CD14-positive monocyte (primary cell): Measurements from ENCODE around the gene AMPH. TPM values are rescaled to one million over a fixed set of nuclear protein-coding genes. Genes with fewer than 3 reads are reported as not detected.

Source experiments
- DNase-seq, 3 donors: peaks; one replicate each; pipeline ENCODE4 v3.0.0-alpha.2; 2011 to 2022
- H2AFZ ChIP-seq: 2 replicates; pipeline ENCODE4 v1.6.0; 2012; ENCODE audit warnings: mild to moderate bottlenecking, low read depth, low read length, inconsistent platforms; ENCODE audit not compliant: insufficient read depth, poor library complexity, severe bottlenecking
- H3K27ac ChIP-seq, 2 donors: 1 replicate in 1 of 2; 2 replicates in 1 of 2; pipeline ENCODE4 v1.5.1; 2012 to 2013; ENCODE audit warnings: low read length in 2 of 2, control low read depth in 1 of 2, inconsistent platforms in 1 of 2, low read depth in 1 of 2, mild to moderate bottlenecking in 1 of 2
- H3K27me3 ChIP-seq, 2 donors: one replicate each; pipeline versions ENCODE4 v1.6.0 to v1.6.1; 2011 to 2013; ENCODE audit warnings: low read length in 2 of 2; ENCODE audit not compliant: control insufficient read depth in 2 of 2, insufficient read depth in 2 of 2
- H3K36me3 ChIP-seq, 2 donors: replicated peaks in 1 of 2; 1 replicate in 1 of 2; 2 replicates in 1 of 2; pipeline versions ENCODE4 v1.5.1 to v1.6.1; 2012 to 2013; ENCODE audit warnings: low read length in 2 of 2, control low read depth in 1 of 2, inconsistent platforms in 1 of 2, mild to moderate bottlenecking in 1 of 2; ENCODE audit not compliant: insufficient read depth in 2 of 2, control insufficient read depth in 1 of 2
- H3K4me1 ChIP-seq, 2 donors: 1 replicate in 1 of 2; 2 replicates in 1 of 2; pipeline versions ENCODE4 v1.5.1 to v1.6.1; 2012 to 2013; ENCODE audit warnings: low read length in 2 of 2, control low read depth in 1 of 2, inconsistent platforms in 1 of 2, mild to moderate bottlenecking in 1 of 2, moderate library complexity in 1 of 2; ENCODE audit not compliant: insufficient read depth in 2 of 2, control insufficient read depth in 1 of 2
- H3K4me2 ChIP-seq: replicated peaks from 2 replicates; pipeline ENCODE3; 2012; ENCODE audit warnings: low read length, moderate library complexity, mild to moderate bottlenecking; ENCODE audit not compliant: poor library complexity, severe bottlenecking; ENCODE audit errors: extremely low read depth
- H3K4me3 ChIP-seq, 3 experiments: fragments of 200-600 bp in 1 of 3; sonication (generic) in 1 of 3; replicated peaks in 1 of 3; 1 replicate in 2 of 3; 2 replicates in 1 of 3; pipeline ENCODE4 v1.5.1; 2011 to 2013; ENCODE audit warnings: low read length in 3 of 3, mild to moderate bottlenecking in 3 of 3, control low read depth in 2 of 3, low read depth in 2 of 3, inconsistent platforms in 1 of 3, moderate library complexity in 1 of 3
- H3K79me2 ChIP-seq: 2 replicates; pipeline ENCODE4 v1.6.0; 2012; ENCODE audit warnings: mild to moderate bottlenecking, control low read depth, inconsistent platforms, low read length, moderate library complexity; ENCODE audit not compliant: insufficient read depth
- H3K9ac ChIP-seq: 2 replicates; pipeline ENCODE4 v1.6.0; 2017; ENCODE audit warnings: low read length, mild to moderate bottlenecking; ENCODE audit not compliant: insufficient read depth, poor library complexity, severe bottlenecking
- H3K9me3 ChIP-seq, 2 donors: replicated peaks in 1 of 2; 1 replicate in 1 of 2; 2 replicates in 1 of 2; pipeline versions ENCODE4 v1.5.1 to v1.6.1; 2012 to 2013; ENCODE audit warnings: low read length in 2 of 2, control low read depth in 1 of 2; ENCODE audit not compliant: control insufficient read depth in 1 of 2, insufficient read depth in 1 of 2
- H4K20me1 ChIP-seq: 2 replicates; pipeline ENCODE4 v1.6.0; 2012; ENCODE audit warnings: mild to moderate bottlenecking, low read length, control low read depth, moderate library complexity; ENCODE audit not compliant: insufficient read depth
- H3K27ac Mint-ChIP-seq, 7 donors: one replicate each; pipeline ENCODE4 v1.8.0; 2020; ENCODE audit warnings: mild to moderate bottlenecking in 7 of 7, mixed read lengths in 7 of 7, moderate library complexity in 6 of 7, inconsistent platforms in 2 of 7
- H3K27me3 Mint-ChIP-seq, 3 donors: one replicate each; pipeline ENCODE4 v1.8.0; 2021 to 2022; ENCODE audit warnings: low read depth in 3 of 3, mild to moderate bottlenecking in 3 of 3, mixed read lengths in 3 of 3, moderate library complexity in 3 of 3, inconsistent platforms in 1 of 3
- H3K36me3 Mint-ChIP-seq, 2 donors: one replicate each; pipeline ENCODE4 v1.8.0; 2020; ENCODE audit warnings: mixed read lengths in 2 of 2, inconsistent platforms in 1 of 2, mild to moderate bottlenecking in 1 of 2
- H3K4me1 Mint-ChIP-seq: one replicate; pipeline ENCODE4 v1.8.0; 2020; ENCODE audit warnings: mild to moderate bottlenecking, mixed read lengths
- H3K4me3 Mint-ChIP-seq, 2 donors: one replicate each; pipeline ENCODE4 v1.8.0; 2020; ENCODE audit warnings: mild to moderate bottlenecking in 2 of 2, mixed read lengths in 2 of 2, moderate library complexity in 1 of 2
- H3K9me3 Mint-ChIP-seq, 7 donors: one replicate each; pipeline ENCODE4 v1.8.0; 2020 to 2022; ENCODE audit warnings: mixed read lengths in 7 of 7, mild to moderate bottlenecking in 6 of 7, moderate library complexity in 6 of 7, inconsistent platforms in 2 of 7
- CTCF ChIP-seq: fragments of 200-600 bp; IDR thresholded peaks from one replicate; pipeline ENCODE4 v1.8.0; 2022; ENCODE audit warnings: antibody characterized with exemption, mild to moderate bottlenecking
- WGBS: methylation state at CpG from one replicate; pipeline ENCODE4 v1.1.5; 2013; ENCODE audit warnings: missing lambda C conversion rate; ENCODE audit not compliant: insufficient coverage; 5-methylcytosine and 5-hydroxymethylcytosine counted together
- intact Hi-C, 2 donors: fragments of 100-400 bp; cut with micrococcal nuclease; formaldehyde crosslinking; loops; one replicate each; pipeline versions ENCODE4 v1.15.0 to v1.15.1; 2023
- polyA plus RNA-seq, 3 donors: library from polyadenylated mRNA; depleted of rRNA in 1 of 3; unstranded in 2 of 3; stranded (reverse) in 1 of 3; fragments of 300-500 nt in 2 of 3; fragments of >200 nt in 1 of 3; fragmentation: Illumina TruSeq in 2 of 3; gene quantifications; 1 replicate in 2 of 3; 2 replicates in 1 of 3; pipeline ENCODE4 v1.2.3, GENCODE V29; 2012 to 2021

Gene AMPH
- polyA plus RNA-seq, 3 donors: 0.61 to 0.96 (median 0.67) TPM

DNA sequence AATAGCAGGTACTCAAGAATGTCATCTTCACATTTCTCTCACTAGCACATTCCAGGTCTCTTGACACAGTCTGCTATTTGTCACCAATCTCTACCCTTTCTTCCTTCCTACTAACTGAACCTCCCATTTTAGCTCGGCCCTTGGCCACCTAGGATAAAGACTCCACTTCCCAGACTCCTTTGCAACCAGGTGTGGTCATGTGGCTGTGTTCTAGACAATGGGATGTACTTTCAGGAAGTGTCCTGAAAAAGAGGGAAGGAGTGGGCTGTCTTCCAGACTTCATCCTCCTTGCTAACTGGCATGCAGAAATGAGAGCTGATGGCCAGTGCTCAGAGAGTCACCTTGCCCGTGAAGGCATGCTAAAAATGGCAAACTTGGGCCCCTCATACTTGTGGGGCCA, 139.2 kb downstream of the AMPH start:
- Mint-ChIP-seq H3K27me3 (peaks cover 0 to 3% (median 2%) of the 10 kb centered on the region in 3 donors), H3K27ac (no peak overlapping the region), H3K9me3 (peaks cover 0 to 4% (median 0%) of the 10 kb centered on the region in 7 donors), H3K4me1 (no peaks in the 10 kb centered on the region), H3K4me3 (no peak overlapping the region), H3K36me3 (no peaks in the 10 kb centered on the region)
- Histone ChIP-seq H3K36me3 (no peaks in the 10 kb centered on the region), H4K20me1 (no peaks in the 10 kb centered on the region), H3K4me1 (no peaks in the 10 kb centered on the region), H3K4me2 (no peak overlapping the region), H3K79me2 (no peaks in the 10 kb centered on the region), H3K27me3 (no peaks in the 10 kb centered on the region), H3K4me3 (no peak overlapping the region), H3K9ac (no peak overlapping the region), H2AFZ (no peak overlapping the region), H3K27ac (no peak overlapping the region), H3K9me3 (no peaks in the 10 kb centered on the region)
- WGBS: 100% methylated on average over 1 of the region's 2 CpGs
- no peak for TF ChIP-seq CTCF
- intact Hi-C loops: no loop called here
- no peak for DNase-seq

DNA sequence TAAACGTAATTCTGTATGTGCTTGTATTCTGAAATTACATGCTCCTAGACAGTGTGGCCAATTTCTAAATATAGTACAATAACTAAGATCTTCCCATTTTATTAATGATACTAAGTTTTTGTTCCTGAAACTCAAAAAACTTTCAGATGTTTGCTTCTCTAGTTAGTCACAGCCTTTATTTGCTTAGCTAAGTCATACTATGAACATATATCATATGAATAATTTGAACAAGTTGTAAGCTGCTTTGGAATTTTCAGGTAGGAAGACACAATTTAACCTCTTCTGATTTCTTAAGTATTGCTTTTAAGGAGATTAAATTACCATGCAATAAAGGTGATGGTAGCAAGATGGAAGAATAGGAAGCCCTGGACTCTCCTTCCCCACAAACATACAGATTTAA, 148.7 kb downstream of the AMPH start:
- Histone ChIP-seq H3K27me3 (no peaks in the 10 kb centered on the region), H2AFZ (no peak overlapping the region), H3K4me1 (no peaks in the 10 kb centered on the region), H3K36me3 (no peaks in the 10 kb centered on the region), H3K4me3 (no peak overlapping the region), H4K20me1 (no peaks in the 10 kb centered on the region), H3K79me2 (no peaks in the 10 kb centered on the region), H3K4me2 (no peak overlapping the region), H3K27ac (no peak overlapping the region), H3K9ac (no peak overlapping the region), H3K9me3 (peaks cover 0 to 7% of the 10 kb centered on the region in 2 donors)
- H3K27ac Mint-ChIP-seq: no peak overlapping the region
- no peak for TF ChIP-seq CTCF
- H3K36me3 Mint-ChIP-seq: no peaks in the 10 kb centered on the region
- no peak overlapping the region for H3K4me3 Mint-ChIP-seq
- DNase-seq: no peak
- no peaks in the 10 kb centered on the region for H3K4me1 Mint-ChIP-seq
- peaks cover 0 to 5% (median 4%) of the 10 kb centered on the region in 3 donors for H3K27me3 Mint-ChIP-seq
- H3K9me3 Mint-ChIP-seq: peaks cover 5 to 18% (median 10%) of the 10 kb centered on the region in 7 donors
- intact Hi-C loops: no loop called here
- no CpG with 5 or more reads among the region's 1 CpG for WGBS
